GM10847 (cell line): Measurements from ENCODE around the gene MYO5C.

Experiments used
- POLR2A ChIP-seq: IDR thresholded peaks from 2 replicates; pipeline ENCODE4 v1.6.1; 2011; ENCODE audit not compliant: insufficient read length; ENCODE audit errors: extremely low read depth

MYO5C gene

DNA sequence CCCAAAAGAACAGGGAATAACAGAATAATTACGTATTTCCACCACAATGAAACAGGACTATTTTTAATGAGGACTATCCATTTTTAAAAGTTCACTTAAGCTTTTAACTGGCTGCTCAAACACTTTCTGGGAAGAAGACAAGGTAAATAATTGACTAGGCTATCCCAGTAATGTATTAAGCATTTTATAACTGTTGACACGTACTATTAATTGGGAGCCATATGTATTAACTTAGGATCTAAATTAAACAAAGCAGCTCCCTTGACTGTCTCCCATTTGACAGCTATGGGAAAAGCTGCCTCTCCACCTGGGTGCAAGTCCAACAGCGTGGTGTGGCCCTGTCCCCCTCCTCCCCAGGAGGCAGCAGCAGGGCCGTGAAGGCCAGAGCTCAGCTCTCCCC lies 36.1 kb downstream of the MYO5C start:
- TF ChIP-seq POLR2A = no peak

DNA sequence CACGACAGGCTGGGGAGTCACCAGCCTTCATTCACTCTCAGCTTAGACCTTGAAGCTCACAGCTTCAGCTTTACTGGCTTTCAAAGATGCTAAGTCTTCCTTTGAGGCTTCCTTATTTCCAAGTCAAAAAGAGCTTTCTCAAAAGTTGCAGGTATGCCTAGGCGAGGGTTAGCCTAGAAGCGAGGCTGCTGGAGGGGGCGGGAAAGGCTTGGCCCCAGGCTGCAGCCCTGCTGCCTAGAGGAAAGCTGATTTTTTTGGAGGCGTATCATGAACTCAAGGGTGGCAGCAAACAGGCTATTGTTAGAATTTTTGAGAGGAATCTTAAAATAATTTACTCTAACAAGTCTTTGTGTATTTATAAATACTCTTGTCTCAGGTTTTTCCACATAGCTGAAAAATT lies 37.1 kb downstream of the MYO5C start:
- TF ChIP-seq POLR2A = no peak

DNA sequence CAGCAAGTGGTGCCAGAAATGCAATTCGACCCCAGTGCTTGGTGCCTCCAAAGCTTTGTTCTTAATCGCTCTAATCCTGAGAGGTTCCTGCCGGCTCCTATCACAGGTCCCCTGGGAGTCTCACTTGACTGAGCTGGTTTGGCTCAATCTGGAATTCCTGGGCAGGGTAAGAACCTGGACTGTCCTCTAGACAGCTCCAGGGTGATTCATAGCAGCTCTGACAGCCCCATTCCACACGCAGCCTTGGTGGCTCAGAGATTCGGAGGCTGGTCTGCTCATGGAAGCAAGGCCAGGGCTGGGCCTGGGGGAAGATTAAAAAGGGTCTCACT lies 37.9 kb downstream of the MYO5C start:
- TF ChIP-seq POLR2A = no peak

DNA sequence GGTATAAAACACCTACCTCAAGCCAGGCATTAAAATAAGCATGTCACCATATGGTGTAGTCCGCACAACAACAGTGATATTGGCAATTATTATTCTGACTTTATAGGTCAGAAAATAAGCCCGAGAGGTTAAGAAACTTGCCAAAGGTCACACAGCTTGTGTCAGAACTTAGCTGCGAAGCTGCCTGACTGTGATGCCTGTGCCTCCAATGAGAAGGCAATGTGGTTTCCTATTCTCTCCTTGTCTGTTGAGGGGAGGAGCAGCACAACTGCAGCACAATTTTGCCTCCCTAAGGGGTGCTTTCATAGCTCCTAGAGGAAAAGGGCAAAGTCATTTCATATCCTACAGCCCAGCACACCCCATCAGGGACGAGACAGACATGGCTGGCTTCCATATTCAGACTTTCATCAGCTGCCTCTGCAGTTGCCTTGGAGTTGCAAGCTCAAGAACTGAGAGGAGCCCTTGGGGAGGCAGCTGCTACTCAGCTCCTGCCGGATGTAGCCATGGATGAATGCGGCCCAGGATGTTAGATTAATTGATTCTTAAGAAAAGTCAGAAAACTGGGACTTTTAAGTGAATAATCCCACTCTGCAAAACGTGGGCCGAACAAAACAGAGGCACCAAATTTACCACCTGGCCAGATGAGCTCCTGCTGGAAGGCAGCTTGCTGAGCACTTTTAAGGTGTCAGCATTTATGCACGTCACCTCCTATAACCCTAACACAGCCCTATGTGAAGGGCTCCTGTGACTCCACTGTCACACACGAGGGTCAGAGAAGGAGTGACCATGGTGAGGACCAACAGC lies 38.5 kb downstream of the MYO5C start:
- no peak for TF ChIP-seq POLR2A

DNA sequence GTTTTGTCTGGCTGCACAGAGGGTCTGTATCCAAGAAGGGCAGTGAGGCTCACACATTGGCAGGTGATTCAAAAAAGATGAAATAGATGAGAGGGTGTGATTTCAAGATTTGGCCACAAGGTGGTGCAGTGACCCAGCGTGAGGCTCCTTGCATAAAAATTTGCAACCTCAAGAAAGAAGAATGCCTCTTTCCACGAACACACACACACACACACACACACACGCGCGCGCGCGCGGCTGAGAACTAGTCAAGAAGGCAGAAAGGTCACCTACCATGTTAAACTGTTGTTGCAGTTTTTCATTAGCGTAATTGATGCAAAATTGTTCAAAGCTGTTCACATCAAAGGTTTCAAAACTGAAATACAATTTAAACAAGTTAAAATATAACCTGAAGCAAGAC lies 39.2 kb downstream of the MYO5C start:
- TF ChIP-seq POLR2A = no peak

DNA sequence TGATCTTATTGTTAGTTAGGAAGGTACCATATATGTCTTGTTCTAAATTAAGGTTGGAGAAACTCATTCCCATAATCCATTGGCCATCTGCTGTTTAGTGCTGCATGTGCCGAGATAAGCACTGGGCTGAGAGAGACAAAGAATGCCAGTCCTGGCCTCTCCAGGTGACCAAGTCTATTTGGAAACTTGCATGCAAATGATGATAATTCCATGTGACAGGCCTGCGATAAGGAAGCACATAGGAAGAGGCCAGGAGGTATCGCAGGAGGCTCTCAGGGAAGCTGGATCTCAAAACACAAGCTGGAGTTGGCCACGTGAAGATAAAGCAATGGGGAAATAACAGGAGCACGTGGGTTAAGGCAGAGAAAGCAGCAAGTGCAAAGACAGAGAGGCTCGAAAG lies 39.7 kb downstream of the MYO5C start:
- no peak for TF ChIP-seq POLR2A

DNA sequence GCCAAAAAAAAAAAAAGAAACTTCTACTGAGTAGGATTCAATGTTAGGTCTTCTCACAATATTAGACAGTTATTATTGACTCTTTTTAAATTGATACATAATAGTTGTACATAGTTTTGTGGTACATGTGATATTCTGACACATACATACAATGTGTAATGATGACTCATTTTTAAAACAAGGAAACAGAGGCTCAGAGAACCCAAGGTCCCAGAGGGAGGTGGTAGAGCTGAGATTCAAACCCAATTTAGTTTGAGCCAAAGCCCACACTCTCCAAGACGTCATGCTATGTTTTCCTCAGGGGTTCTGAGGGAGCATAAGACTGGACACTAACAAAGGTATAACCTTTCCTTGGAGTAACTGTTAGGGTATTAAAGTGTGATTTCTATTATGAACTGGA lies 40.6 kb downstream of the MYO5C start:
- no peak for TF ChIP-seq POLR2A

DNA sequence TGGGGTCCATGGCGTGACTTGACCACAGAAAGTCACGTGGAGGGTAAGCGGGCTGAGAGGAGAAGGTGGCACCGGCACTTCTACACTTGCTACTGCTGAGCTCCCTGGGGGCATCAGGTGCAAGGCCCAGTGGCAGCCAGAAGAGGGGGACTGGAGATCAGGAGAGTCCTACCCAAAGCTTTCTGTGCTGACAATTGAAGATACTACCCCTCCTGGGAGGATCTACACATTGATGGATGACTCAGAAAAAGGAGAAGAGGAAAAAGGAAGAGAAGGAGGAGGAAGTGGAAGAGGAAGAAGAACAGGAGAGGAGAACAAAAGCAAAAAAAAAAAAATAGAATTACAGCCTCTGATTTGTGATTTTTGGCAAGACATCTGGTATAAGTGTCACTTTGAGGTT lies 41.2 kb downstream of the MYO5C start:
- no peak for TF ChIP-seq POLR2A

DNA sequence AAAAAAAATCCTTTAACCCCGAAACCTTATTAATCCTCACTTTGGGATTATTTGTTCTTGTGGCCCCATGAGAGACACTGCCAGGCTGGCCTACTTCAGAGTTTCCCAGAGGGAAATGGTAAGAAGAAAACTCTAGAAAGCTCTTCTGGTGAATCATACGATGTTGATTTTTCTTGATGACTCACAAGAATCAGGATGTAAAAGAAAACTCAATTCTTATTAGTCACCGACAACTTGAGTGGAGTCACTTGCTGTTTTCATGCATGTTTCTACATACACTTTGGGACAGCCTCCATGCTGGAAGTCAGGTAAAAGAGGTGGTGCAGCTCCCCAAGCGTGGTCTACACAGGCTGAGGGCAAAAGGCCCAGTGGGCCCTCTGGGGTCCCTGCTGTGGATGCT lies 42.8 kb downstream of the MYO5C start:
- TF ChIP-seq POLR2A = no peak

DNA sequence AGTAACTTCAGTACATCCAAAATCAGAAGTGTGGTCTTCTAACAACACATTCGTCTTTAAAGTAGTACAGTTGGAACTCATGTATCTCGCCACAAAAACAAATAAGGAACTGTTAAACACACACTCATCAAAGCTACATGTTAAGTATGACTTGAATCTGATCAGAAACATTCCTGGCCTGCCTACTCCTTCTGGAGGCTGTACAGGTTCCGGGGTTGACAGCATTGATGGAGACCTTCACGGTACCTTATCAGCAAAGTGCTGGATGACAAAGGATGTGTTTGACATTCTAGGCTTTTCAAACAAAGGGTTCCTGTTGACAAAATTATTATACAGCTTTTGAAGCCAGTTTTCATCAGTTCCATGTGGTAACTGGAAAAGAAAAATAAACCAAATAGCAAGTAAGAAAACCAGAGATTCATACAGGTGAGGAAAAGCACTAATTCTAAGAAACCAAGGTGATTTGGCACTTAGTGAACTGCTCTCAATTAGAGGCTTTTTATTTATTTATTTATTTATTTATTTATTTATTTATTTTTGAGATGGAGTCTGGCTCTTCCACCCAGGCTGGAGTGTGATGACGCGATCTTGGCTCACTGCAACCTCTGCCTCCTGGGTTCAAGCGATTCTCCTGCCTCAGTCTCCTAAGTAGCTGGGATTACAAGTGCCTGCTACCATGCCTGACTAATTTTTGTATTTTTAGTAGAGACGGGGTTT lies 44.3 kb downstream of the MYO5C start:
- no peak for TF ChIP-seq POLR2A

DNA sequence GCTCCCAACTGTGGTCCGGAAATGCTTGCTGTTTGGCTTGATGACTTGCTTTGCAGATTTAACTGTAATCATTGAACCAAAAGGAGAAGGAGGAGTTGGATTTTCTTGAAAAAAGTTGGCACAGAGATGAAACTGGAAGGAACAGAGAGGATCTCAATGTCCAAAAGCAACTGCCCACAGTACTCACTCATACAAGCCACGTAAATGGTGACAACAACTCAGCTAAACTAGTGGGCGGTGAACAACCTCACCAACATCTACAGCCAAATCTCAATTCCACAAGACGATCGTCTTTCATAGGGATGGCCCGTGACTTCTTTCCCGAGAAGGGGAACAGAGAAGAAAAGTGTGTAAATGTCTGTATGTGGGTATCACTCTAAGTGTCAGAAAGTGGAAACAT lies 48.1 kb downstream of the MYO5C start:
- TF ChIP-seq POLR2A = no peak

DNA sequence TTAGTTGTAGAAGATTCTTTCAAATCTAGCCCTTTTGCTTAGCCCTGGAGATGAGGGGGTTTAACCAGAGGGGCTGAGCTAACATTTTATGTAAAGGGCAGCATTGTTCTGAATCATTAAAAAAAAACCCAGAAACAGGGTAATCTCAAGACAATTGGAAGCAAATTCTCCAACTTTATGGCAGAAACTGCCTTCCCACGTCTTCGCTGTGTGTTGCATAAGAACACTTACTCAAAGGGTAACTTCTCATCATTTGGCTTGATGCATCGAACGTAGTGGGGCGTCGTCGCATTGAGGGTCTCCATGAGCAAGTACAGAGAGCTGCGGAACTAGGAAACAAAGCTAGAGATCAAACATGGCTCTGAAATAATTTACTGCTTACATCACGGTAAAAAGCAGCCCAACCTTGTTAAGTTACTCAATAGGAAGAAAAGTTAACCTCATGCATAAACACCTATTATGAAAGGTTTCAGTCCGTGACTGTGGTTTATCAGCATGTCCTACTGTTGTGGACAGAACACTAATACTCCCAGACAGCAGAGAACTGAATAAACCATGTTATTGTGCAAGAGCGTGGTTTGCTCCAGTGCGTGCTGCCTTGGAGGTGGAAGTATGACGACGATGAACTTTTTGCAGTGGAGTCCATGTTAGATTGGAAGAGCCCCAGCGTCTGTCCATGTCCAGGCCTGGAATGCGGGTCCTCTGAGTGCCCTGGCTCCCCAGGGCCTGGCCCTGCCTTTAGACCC lies 48.7 kb downstream of the MYO5C start:
- no peak for TF ChIP-seq POLR2A

DNA sequence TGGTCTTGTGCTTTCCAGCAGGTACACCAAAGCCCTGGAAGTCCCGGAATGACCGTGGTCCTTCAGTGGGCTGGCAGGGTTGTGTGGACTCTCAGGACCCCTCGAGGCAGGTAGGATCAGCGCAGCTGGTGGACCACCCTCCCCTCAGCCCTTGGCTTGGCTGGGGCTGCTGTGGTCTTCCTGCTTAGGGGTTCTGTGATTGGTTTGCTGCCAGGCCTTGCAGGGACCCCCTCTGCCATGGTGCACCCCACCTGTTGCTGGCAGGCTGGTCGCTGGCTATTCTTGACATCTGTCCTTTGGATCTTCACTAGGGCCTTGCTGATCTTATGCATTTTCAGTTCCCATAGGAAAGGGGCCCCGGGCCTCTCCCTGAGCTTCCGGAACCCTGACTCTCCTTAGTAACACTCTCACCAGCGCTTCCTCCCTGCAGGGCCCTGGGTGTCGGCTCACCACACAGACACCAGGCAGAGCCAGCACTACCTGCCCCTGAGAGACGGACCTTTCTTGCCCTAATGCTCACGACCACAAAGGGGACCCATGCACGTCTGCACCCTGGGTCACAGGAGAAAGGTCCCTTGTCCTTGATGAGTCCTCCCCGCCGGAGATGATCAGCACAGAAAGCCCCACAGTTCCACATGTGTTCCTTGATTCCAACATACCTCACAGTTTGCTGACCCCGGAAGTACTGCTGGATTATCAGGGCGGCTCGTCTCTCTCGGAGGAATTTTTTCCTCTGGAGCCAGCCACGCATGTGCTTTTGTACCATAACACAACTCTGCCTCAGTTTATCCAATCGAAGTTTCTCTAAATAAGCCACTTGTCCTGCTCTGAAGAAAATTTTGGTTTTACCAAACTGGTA lies 51.7 kb downstream of the MYO5C start:
- TF ChIP-seq POLR2A = no peak

DNA sequence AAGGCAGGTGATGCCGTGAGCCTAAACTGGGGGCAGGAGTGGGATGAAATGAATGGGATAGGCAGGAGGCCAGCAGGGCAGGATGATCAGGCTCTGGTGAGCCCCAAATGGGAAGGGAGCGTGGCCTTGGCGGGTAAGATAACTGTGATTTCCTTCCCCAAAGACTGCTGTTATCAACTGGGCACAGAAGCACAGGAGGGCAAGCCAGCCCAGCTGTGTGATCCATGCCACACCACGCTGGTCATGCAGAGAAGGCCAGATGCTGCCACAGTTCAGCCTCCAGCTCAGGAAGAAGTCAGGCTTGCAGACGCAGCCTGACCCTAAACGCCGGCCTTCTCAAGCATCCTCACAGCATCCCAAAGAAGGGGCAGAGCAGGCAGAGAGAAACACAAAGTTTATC lies 52.3 kb downstream of the MYO5C start:
- no peak for TF ChIP-seq POLR2A

DNA sequence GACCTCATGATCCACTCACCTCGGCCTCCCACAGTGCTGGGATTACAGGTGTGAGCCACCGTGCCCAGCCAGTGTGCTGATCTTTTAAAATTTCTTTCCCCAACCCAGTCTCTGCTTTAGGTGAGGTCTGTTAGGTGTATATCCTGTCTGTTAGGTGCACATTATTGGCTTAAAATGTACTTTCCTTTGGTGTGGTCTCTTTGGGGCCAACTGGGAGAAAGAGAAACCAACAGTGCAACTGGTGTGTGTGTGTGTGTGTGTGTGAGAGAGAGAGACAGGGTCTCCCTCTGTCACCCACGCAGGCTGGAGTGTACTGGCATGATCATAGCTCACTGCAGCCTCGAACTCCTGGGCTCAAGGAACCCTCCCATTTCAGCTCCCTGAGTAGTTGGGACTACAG lies 54.1 kb downstream of the MYO5C start:
- TF ChIP-seq POLR2A = no peak
